ENCODE measurements around the gene ERH. TPM values are rescaled to one million over a fixed set of nuclear protein-coding genes. Genes with fewer than 3 reads are reported as not detected.

Gene ERH
- total RNA-seq, 4 donors from 2014 or later, result 46.7 to 49.2 (median 48.1) TPM

GRCh38 chr14:69375722-69376121 lies 22.4 kb downstream of the ERH start:
- Histone ChIP-seq H3K4me1 (no peaks in the 10 kb centered on the region), H3K27ac (no peak overlapping the region), H3K27me3 (no peaks in the 10 kb centered on the region), H3K36me3 (peaks cover 0 to 33% of the 10 kb centered on the region in 2 donors), H3K4me3 (no peak overlapping the region), H3K9me3 (no peaks in the 10 kb centered on the region)
- intact Hi-C loops (cut with DNase I; ENCODE audit: low total_unique reads) (no loop called here), in situ Hi-C loops (cut with MboI; ENCODE audit: low sequenced_read_pairs in 4 of 4) (no loop called here)
- ATAC-seq (no peak), DNase-seq (no peak)
- TF ChIP-seq POLR2A (IDR thresholded peaks at IDR 0.05) (no peak), CTCF (IDR thresholded peaks at IDR 0.05 in 4 of 5, conservative IDR thresholded peaks at IDR 0.05 in 1 of 5) (no peak)

DNA sequence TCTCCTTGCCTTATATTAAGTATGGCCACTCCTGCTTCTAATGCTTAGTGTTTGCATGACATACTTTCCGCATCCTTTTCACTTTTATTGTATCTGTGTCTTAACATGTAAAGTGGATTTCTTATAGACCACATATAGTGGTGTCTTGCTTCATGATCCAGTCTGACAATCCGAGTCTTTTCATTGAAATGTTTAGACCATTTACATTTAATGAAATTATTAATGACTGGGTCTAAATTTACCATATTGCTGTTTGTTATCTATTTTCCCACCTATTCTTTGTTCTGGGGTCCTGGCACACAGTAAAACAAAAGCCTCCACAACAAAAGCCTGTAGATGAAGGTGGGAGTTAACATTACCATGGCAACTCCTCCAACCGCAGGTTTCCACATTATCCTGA lies 22.9 kb downstream of the ERH start:
- TF ChIP-seq POLR2A (IDR thresholded peaks at IDR 0.05) (no peak), CTCF (IDR thresholded peaks at IDR 0.05 in 4 of 5, conservative IDR thresholded peaks at IDR 0.05 in 1 of 5) (no peak)
- intact Hi-C loops (cut with DNase I; ENCODE audit: low total_unique reads) (no loop called here), in situ Hi-C loops (cut with MboI; ENCODE audit: low sequenced_read_pairs in 4 of 4) (no loop called here)
- ATAC-seq (no peak), DNase-seq (no peak)
- Histone ChIP-seq H3K36me3 (peaks cover 0 to 27% of the 10 kb centered on the region in 2 donors), H3K9me3 (no peaks in the 10 kb centered on the region), H3K4me1 (no peaks in the 10 kb centered on the region), H3K27me3 (no peaks in the 10 kb centered on the region), H3K27ac (no peak overlapping the region), H3K4me3 (no peak overlapping the region)

GRCh38 chr14:69374235-69374634 lies 23.9 kb downstream of the ERH start:
- no peak for ATAC-seq
- peaks cover 0 to 18% of the 10 kb centered on the region in 2 donors for H3K36me3 ChIP-seq
- no peak for DNase-seq
- no peaks in the 10 kb centered on the region for H3K4me1 ChIP-seq
- no peaks in the 10 kb centered on the region for H3K9me3 ChIP-seq
- TF ChIP-seq CTCF (IDR thresholded peaks at IDR 0.05 in 4 of 5, conservative IDR thresholded peaks at IDR 0.05 in 1 of 5), result no peak
- TF ChIP-seq POLR2A (IDR thresholded peaks at IDR 0.05), result no peak
- in situ Hi-C loops (cut with MboI; ENCODE audit: low sequenced_read_pairs in 4 of 4) (no loop called here), intact Hi-C loops (cut with DNase I; ENCODE audit: low total_unique reads) (no loop called here)
- no peaks in the 10 kb centered on the region for H3K27me3 ChIP-seq
- no peak overlapping the region for H3K4me3 ChIP-seq
- H3K27ac ChIP-seq, result no peak overlapping the region

DNA sequence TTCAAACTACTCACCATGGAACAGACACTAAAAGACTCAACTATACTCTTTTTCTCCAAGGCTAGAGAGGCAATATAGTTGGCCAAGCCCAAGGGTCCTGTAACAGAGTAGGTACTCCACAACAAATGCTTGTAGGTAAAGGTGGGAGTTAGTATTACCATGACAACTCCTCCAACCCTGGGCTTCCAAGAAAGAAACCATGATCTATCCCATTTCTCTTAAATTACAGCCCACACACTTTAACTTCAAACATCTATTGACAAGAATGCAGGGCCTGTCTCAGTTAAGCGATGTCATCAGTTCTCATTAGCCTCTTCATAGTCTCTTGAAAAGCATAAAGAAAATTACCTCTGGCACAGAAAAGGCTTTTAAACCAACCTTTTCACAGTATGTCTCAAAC lies 25.0 kb downstream of the ERH start:
- intact Hi-C loops (cut with DNase I; ENCODE audit: low total_unique reads), result no loop called here
- no peak overlapping the region for H3K4me3 ChIP-seq

More for the DNA sequence above, 25.0 kb downstream of the ERH start:
- TF ChIP-seq CTCF (IDR thresholded peaks at IDR 0.05 in 4 of 5, conservative IDR thresholded peaks at IDR 0.05 in 1 of 5), result no peak
- no peak for TF ChIP-seq POLR2A (IDR thresholded peaks at IDR 0.05)
- ATAC-seq (no peak), DNase-seq (no peak)
- Histone ChIP-seq H3K27ac (no peak overlapping the region), H3K9me3 (no peaks in the 10 kb centered on the region), H3K27me3 (no peaks in the 10 kb centered on the region), H3K4me1 (no peaks in the 10 kb centered on the region), H3K36me3 (peaks cover 0 to 16% of the 10 kb centered on the region in 2 donors)
- in situ Hi-C loops (cut with MboI; ENCODE audit: low sequenced_read_pairs in 4 of 4), result no loop called here

Measured in gastrocnemius medialis (tissue), 4 donors.